ENCODE data around the gene ANGEL2.

The ANGEL2 gene

DNA sequence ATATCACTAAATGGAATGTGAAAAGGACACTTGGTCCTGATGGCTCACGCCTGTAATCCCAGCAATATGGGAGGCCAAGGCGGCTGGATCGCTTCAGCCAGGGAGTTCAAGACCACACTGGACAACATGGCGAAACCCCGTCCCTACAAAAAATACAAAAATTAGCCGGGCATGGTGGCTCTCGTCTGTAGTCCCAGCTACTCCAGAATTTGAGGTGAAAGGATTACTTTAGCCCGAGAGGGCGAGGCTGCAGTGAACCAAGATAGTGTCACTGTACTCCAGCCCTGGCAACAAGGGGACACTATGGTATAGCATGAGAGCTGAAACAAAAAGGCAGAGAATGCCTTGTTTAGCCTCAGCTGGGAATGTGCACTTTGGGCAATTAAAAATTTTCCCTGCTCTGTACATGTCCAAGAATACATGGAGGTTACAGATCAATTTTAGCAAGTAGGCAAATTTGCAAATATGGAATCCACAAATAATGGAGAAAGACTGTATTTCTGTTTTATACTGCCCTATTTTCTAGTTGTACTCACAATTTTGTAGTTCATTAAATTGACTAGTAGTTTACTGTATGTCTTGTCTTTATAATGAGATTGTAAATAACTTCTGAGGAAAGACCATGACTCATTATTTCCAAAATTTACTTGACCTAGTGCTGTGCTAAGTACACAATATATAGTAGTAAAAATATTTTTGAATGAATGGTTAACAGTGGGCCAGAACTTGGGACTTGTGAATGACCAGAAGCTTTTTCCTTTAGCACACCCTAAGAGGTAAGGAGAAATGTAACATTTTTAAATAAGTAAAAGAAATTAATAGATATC, 2.0 kb upstream of the ANGEL2 start:
- WGBS (ENCODE audit: extremely low coverage, insufficient coverage, insufficient read length): no CpG with 5 or more reads among the region's 9 CpGs
- Histone ChIP-seq H2BK12ac (ENCODE audit: low read length) (no peak overlapping the region), H4K91ac (ENCODE audit: low read depth, low read length) (no peak overlapping the region), H3K4ac (ENCODE audit: low read depth, low read length) (no peak overlapping the region), H3K23ac (ENCODE audit: low read length) (no peak overlapping the region), H3K4me3 (ENCODE audit: low read depth, low read length) (no peak overlapping the region), H3K36me3 (ENCODE audit: control insufficient read depth in 1 of 2, insufficient read depth in 2 of 2, low read length in 2 of 2) (no peaks in the 10 kb centered on the region), H2AK5ac (ENCODE audit: low read length) (no peak overlapping the region), H3K79me1 (ENCODE audit: low read length) (peaks cover 6% of the 10 kb centered on the region), H3K79me2 (ENCODE audit: control insufficient read depth, insufficient read depth, low read length, poor library complexity) (peaks cover 7% of the 10 kb centered on the region), H3K4me1 (ENCODE audit: control insufficient read depth in 1 of 2, insufficient read depth in 2 of 2, low read length in 2 of 2) (peaks cover 2% of the 10 kb centered on the region in 2 experiments), H3K9me3 (ENCODE audit: insufficient read depth, low read depth, low read length) (no peaks in the 10 kb centered on the region), H3K14ac (ENCODE audit: low read length) (no peak overlapping the region), H2AFZ (ENCODE audit: insufficient read depth, low read length, poor library complexity) (no peak overlapping the region), H2BK5ac (ENCODE audit: low read depth, low read length, poor library complexity) (no peak overlapping the region), H3K4me2 (ENCODE audit: low read length) (no peak overlapping the region), H4K12ac (ENCODE audit: low read depth, low read length) (no peak overlapping the region), H3K27me3 (ENCODE audit: insufficient read depth, low read length) (no peaks in the 10 kb centered on the region), H3K9ac (ENCODE audit: low read length) (no peak overlapping the region), H2BK120ac (ENCODE audit: insufficient read depth, low read length, poor library complexity) (no peak overlapping the region), H3K18ac (ENCODE audit: low read length) (no peak overlapping the region), H3K27ac (ENCODE audit: low read depth, low read length) (no peak overlapping the region), H4K8ac (ENCODE audit: low read depth, low read length) (no peak overlapping the region)
- DNase-seq: no peak

- DNase-seq: peak in 1 of 2 donors; percentile 7
- Histone ChIP-seq H3K23ac (ENCODE audit: low read length) (no peak overlapping the region), H3K79me2 (ENCODE audit: control insufficient read depth, insufficient read depth, low read length, poor library complexity) (peaks cover 7% of the 10 kb centered on the region), H3K79me1 (ENCODE audit: low read length) (peaks cover 6% of the 10 kb centered on the region), H3K36me3 (ENCODE audit: control insufficient read depth in 1 of 2, insufficient read depth in 2 of 2, low read length in 2 of 2) (no peaks in the 10 kb centered on the region), H4K8ac (ENCODE audit: low read depth, low read length) (peak overlapping the region; percentile 62), H4K91ac (ENCODE audit: low read depth, low read length) (peak overlapping the region; percentile 48), H2AK5ac (ENCODE audit: low read length) (peak overlapping the region; percentile 54), H4K12ac (ENCODE audit: low read depth, low read length) (no peak overlapping the region), H3K18ac (ENCODE audit: low read length) (no peak overlapping the region), H3K9me3 (ENCODE audit: insufficient read depth, low read depth, low read length) (no peaks in the 10 kb centered on the region), H3K9ac (ENCODE audit: low read length) (no peak overlapping the region), H2BK12ac (ENCODE audit: low read length) (no peak overlapping the region), H2BK120ac (ENCODE audit: insufficient read depth, low read length, poor library complexity) (no peak overlapping the region), H2AFZ (ENCODE audit: insufficient read depth, low read length, poor library complexity) (no peak overlapping the region), H3K27ac (ENCODE audit: low read depth, low read length) (no peak overlapping the region), H3K4ac (ENCODE audit: low read depth, low read length) (peak overlapping the region; percentile 58), H2BK5ac (ENCODE audit: low read depth, low read length, poor library complexity) (no peak overlapping the region), H3K14ac (ENCODE audit: low read length) (peak overlapping the region; percentile 60), H3K4me2 (ENCODE audit: low read length) (peak overlapping the region; percentile 46), H3K4me3 (ENCODE audit: low read depth, low read length) (no peak overlapping the region), H3K4me1 (ENCODE audit: control insufficient read depth in 1 of 2, insufficient read depth in 2 of 2, low read length in 2 of 2) (peaks cover 2% of the 10 kb centered on the region in 2 experiments), H3K27me3 (ENCODE audit: insufficient read depth, low read length) (no peaks in the 10 kb centered on the region)
- no CpG with 5 or more reads among the region's 7 CpGs for WGBS (ENCODE audit: extremely low coverage, insufficient coverage, insufficient read length)
These were observed 1.0 kb downstream of the ANGEL2 start for GRCh38 chr1:213014642-213015041.

- Histone ChIP-seq H3K9ac (ENCODE audit: low read length) (no peak overlapping the region), H3K4me1 (ENCODE audit: control insufficient read depth in 1 of 2, insufficient read depth in 2 of 2, low read length in 2 of 2) (no peaks in the 10 kb centered on the region), H4K91ac (ENCODE audit: low read depth, low read length) (no peak overlapping the region), H3K4ac (ENCODE audit: low read depth, low read length) (no peak overlapping the region), H2BK120ac (ENCODE audit: insufficient read depth, low read length, poor library complexity) (no peak overlapping the region), H2BK12ac (ENCODE audit: low read length) (no peak overlapping the region), H2AFZ (ENCODE audit: insufficient read depth, low read length, poor library complexity) (no peak overlapping the region), H3K79me1 (ENCODE audit: low read length) (no peaks in the 10 kb centered on the region), H3K36me3 (ENCODE audit: control insufficient read depth in 1 of 2, insufficient read depth in 2 of 2, low read length in 2 of 2) (peaks cover 7 to 11% of the 10 kb centered on the region in 2 experiments), H2AK5ac (ENCODE audit: low read length) (no peak overlapping the region), H3K9me3 (ENCODE audit: insufficient read depth, low read depth, low read length) (no peaks in the 10 kb centered on the region), H3K23ac (ENCODE audit: low read length) (no peak overlapping the region), H4K12ac (ENCODE audit: low read depth, low read length) (no peak overlapping the region), H3K79me2 (ENCODE audit: control insufficient read depth, insufficient read depth, low read length, poor library complexity) (no peaks in the 10 kb centered on the region), H4K8ac (ENCODE audit: low read depth, low read length) (no peak overlapping the region), H3K18ac (ENCODE audit: low read length) (no peak overlapping the region), H3K27ac (ENCODE audit: low read depth, low read length) (no peak overlapping the region), H3K14ac (ENCODE audit: low read length) (no peak overlapping the region), H3K4me3 (ENCODE audit: low read depth, low read length) (no peak overlapping the region), H2BK5ac (ENCODE audit: low read depth, low read length, poor library complexity) (no peak overlapping the region), H3K4me2 (ENCODE audit: low read length) (no peak overlapping the region), H3K27me3 (ENCODE audit: insufficient read depth, low read length) (no peaks in the 10 kb centered on the region)
- no CpG with 5 or more reads among the region's 2 CpGs for WGBS (ENCODE audit: extremely low coverage, insufficient coverage, insufficient read length)
- no peak for DNase-seq
These were observed 7.1 kb downstream of the ANGEL2 start for GRCh38 chr1:213008564-213008963.

DNA sequence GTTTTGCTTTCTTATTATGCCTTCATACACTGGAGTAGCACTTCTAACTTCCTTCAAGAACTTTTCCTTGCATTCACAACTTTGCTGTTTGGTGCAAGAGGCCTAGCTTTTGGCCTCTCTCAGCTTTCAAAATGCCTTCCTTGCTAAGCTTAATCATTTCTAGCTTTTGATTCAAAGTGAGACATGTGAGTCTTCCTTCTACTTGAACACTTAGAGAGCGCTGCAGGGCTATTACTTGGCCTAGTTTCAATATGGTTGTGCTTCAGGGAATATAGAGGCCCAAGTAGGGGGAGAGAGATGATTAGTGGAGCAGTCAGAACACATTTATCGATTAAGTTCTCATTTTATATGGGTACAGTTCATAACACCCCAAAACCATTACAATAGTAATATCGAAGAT, 12.4 kb downstream of the ANGEL2 start:
- no peak overlapping the region for H2AK5ac ChIP-seq (ENCODE audit: low read length)
- no peak overlapping the region for H3K23ac ChIP-seq (ENCODE audit: low read length)
- no peak overlapping the region for H4K91ac ChIP-seq (ENCODE audit: low read depth, low read length)
- H3K27me3 ChIP-seq (ENCODE audit: insufficient read depth, low read length): no peaks in the 10 kb centered on the region
- H3K4ac ChIP-seq (ENCODE audit: low read depth, low read length): no peak overlapping the region
- no peak overlapping the region for H3K4me2 ChIP-seq (ENCODE audit: low read length)
- no peak overlapping the region for H3K9ac ChIP-seq (ENCODE audit: low read length)
- no peak overlapping the region for H2BK120ac ChIP-seq (ENCODE audit: insufficient read depth, low read length, poor library complexity)
- no peaks in the 10 kb centered on the region for H3K79me1 ChIP-seq (ENCODE audit: low read length)
- H3K4me1 ChIP-seq (ENCODE audit: control insufficient read depth in 1 of 2, insufficient read depth in 2 of 2, low read length in 2 of 2): no peaks in the 10 kb centered on the region
- no peak overlapping the region for H3K4me3 ChIP-seq (ENCODE audit: low read depth, low read length)
- H4K12ac ChIP-seq (ENCODE audit: low read depth, low read length): no peak overlapping the region
- H3K79me2 ChIP-seq (ENCODE audit: control insufficient read depth, insufficient read depth, low read length, poor library complexity): no peaks in the 10 kb centered on the region
- no peak overlapping the region for H3K14ac ChIP-seq (ENCODE audit: low read length)
- H2BK12ac ChIP-seq (ENCODE audit: low read length): no peak overlapping the region
- H2BK5ac ChIP-seq (ENCODE audit: low read depth, low read length, poor library complexity): no peak overlapping the region
- no peak overlapping the region for H4K8ac ChIP-seq (ENCODE audit: low read depth, low read length)
- H3K27ac ChIP-seq (ENCODE audit: low read depth, low read length): no peak overlapping the region
- no peaks in the 10 kb centered on the region for H3K9me3 ChIP-seq (ENCODE audit: insufficient read depth, low read depth, low read length)
- no peak overlapping the region for H3K18ac ChIP-seq (ENCODE audit: low read length)
- peaks cover 12 to 14% of the 10 kb centered on the region in 2 experiments for H3K36me3 ChIP-seq (ENCODE audit: control insufficient read depth in 1 of 2, insufficient read depth in 2 of 2, low read length in 2 of 2)
- WGBS (ENCODE audit: extremely low coverage, insufficient coverage, insufficient read length): no CpG with 5 or more reads among the region's 3 CpGs
- no peak for DNase-seq
- no peak overlapping the region for H2AFZ ChIP-seq (ENCODE audit: insufficient read depth, low read length, poor library complexity)
